Keratinocyte (primary cell): ENCODE data around the gene C1QTNF5.

Experiments used
- EZH2 ChIP-seq: IDR thresholded peaks from one replicate; pipeline ENCODE4 v1.6.1; 2012; ENCODE audit warnings: inconsistent platforms, mild to moderate bottlenecking, low read length, moderate library complexity
- TF ChIP-seq, protein P1 (sequence below), 3 experiments: IDR thresholded peaks in 1 of 3; conservative IDR thresholded peaks in 1 of 3; optimal IDR thresholded peaks in 1 of 3; 2 replicates in 2 of 3; 3 replicates in 1 of 3; pipeline versions ENCODE3 to v1.5.1; 2011; ENCODE audit warnings: low read length in 3 of 3, mild to moderate bottlenecking in 3 of 3, moderate library complexity in 2 of 3, control low read depth in 1 of 3, inconsistent platforms in 1 of 3; ENCODE audit not compliant: insufficient read depth in 2 of 3; ENCODE audit errors: extremely low read depth in 1 of 3

DNA sequence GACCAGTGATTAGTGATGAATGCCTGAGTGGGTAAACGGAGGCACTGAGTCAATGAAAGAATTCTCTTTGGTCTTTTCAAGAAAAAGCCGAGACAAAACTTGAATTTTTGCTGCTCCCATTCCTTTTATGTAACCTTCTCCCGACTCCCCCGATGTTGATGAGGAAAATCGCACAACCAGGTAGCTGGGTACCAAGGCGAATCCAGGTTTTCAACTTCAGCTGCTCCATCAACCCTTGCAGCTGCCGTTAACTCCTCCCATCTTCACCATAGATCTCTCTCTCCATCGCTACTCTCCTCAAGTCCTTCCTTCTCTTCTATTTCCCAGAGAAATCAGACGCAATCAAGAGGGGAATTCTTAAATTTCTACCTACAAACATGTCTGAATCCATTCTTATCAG is 41.4 kb upstream of the C1QTNF5 start:
- TF ChIP-seq, protein P1, sequence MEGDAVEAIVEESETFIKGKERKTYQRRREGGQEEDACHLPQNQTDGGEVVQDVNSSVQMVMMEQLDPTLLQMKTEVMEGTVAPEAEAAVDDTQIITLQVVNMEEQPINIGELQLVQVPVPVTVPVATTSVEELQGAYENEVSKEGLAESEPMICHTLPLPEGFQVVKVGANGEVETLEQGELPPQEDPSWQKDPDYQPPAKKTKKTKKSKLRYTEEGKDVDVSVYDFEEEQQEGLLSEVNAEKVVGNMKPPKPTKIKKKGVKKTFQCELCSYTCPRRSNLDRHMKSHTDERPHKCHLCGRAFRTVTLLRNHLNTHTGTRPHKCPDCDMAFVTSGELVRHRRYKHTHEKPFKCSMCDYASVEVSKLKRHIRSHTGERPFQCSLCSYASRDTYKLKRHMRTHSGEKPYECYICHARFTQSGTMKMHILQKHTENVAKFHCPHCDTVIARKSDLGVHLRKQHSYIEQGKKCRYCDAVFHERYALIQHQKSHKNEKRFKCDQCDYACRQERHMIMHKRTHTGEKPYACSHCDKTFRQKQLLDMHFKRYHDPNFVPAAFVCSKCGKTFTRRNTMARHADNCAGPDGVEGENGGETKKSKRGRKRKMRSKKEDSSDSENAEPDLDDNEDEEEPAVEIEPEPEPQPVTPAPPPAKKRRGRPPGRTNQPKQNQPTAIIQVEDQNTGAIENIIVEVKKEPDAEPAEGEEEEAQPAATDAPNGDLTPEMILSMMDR (optimal IDR thresholded peaks at IDR 0.05 in 1 of 3, IDR thresholded peaks at IDR 0.05 in 1 of 3, conservative IDR thresholded peaks at IDR 0.05 in 1 of 3; ENCODE audit: extremely low read depth in 1 of 3, insufficient read depth in 2 of 3, low read length in 3 of 3) = no peak
- no peak for TF ChIP-seq EZH2
